HEK293 (cell line): ENCODE results near the gene NINJ2.

Experiments used
- CTCF ChIA-PET: fragments of 350-600 bp; formaldehyde crosslinking; extraction: SDS; loops from one replicate; lab custom pipeline; 2021; ENCODE audit warnings: antibody characterized with exemption; lab: Yijun Ruan, JAX
- POLR2A ChIA-PET: fragments of 300-600 bp; formaldehyde crosslinking; extraction: SDS; loops from one replicate; lab custom pipeline; 2020; ENCODE audit warnings: antibody characterized with exemption, inconsistent platforms; lab: Yijun Ruan, JAX
- H3K27ac ChIP-seq: fragments of 200-500 bp; sonication (Bioruptor generic); 2 replicates; pipeline ENCODE4 v1.5.1; 2014; ENCODE audit warnings: low read depth, low read length, control low read depth, inconsistent platforms; ENCODE audit errors: extremely low read depth
- H3K36me3 ChIP-seq, 2 experiments: fragments of 200-500 bp in 1 of 2; sonication (Bioruptor generic) in 1 of 2; 1 replicate in 1 of 2; 2 replicates in 1 of 2; pipeline ENCODE4 v1.5.1; 2014 to 2017; ENCODE audit warnings: inconsistent platforms in 2 of 2, low read length in 2 of 2; ENCODE audit not compliant: control insufficient read depth in 2 of 2, insufficient read depth in 1 of 2
- H3K4me1 ChIP-seq: fragments of 200-500 bp; sonication (Bioruptor generic); 2 replicates; pipeline ENCODE4 v1.5.1; 2014; ENCODE audit warnings: mild to moderate bottlenecking, low read length, inconsistent platforms; ENCODE audit not compliant: control insufficient read depth, insufficient read depth
- H3K4me3 ChIP-seq: 2 replicates; pipeline ENCODE4 v1.5.1; 2011; ENCODE audit warnings: low read depth, mild to moderate bottlenecking, control low read depth, low read length, moderate library complexity
- H3K9me3 ChIP-seq: fragments of 200-500 bp; sonication (Bioruptor generic); 2 replicates; pipeline ENCODE4 v1.5.1; 2014; ENCODE audit warnings: low read depth, low read length, inconsistent platforms; ENCODE audit not compliant: control insufficient read depth, insufficient read depth
- EGR2 ChIP-seq: fragments of 450-650 bp; formaldehyde crosslinking; IDR thresholded peaks from 2 replicates; pipeline ENCODE4 v1.5.1; 2016; ENCODE audit warnings: low read depth, missing biosample characterization, missing genetic modification characterization
- GFI1B ChIP-seq: fragments of 450-650 bp; formaldehyde crosslinking; IDR thresholded peaks from 2 replicates; pipeline ENCODE4 v1.5.1; 2016; ENCODE audit warnings: missing biosample characterization, missing genetic modification characterization
- GLIS1 ChIP-seq: fragments of 450-650 bp; formaldehyde crosslinking; IDR thresholded peaks from 2 replicates; pipeline ENCODE4 v1.5.1; 2016; ENCODE audit warnings: missing biosample characterization, missing genetic modification characterization
- IKZF3 ChIP-seq: fragments of 450-650 bp; IDR thresholded peaks from 2 replicates; pipeline ENCODE4 v1.5.0; 2018; ENCODE audit warnings: missing biosample characterization, mild to moderate bottlenecking, missing genetic modification characterization, moderate library complexity
- KLF1 ChIP-seq: fragments of 450-650 bp; formaldehyde crosslinking; IDR thresholded peaks from 2 replicates; pipeline ENCODE4 v1.5.1; 2016; ENCODE audit warnings: missing biosample characterization, missing genetic modification characterization
- KLF10 ChIP-seq: fragments of 450-650 bp; IDR thresholded peaks from 2 replicates; pipeline ENCODE4 v1.5.1; 2018; ENCODE audit warnings: missing biosample characterization, mild to moderate bottlenecking, missing genetic modification characterization
- MYNN ChIP-seq: fragments of 450-650 bp; formaldehyde crosslinking; IDR thresholded peaks from 2 replicates; pipeline ENCODE4 v1.5.1; 2016; ENCODE audit warnings: missing biosample characterization, missing genetic modification characterization, borderline replicate concordance
- SCRT1 ChIP-seq: fragments of 450-650 bp; formaldehyde crosslinking; IDR thresholded peaks from 2 replicates; pipeline ENCODE4 v1.5.1; 2016; ENCODE audit warnings: missing biosample characterization, missing genetic modification characterization, borderline replicate concordance
- SP2 ChIP-seq: fragments of 450-650 bp; formaldehyde crosslinking; IDR thresholded peaks from 2 replicates; pipeline ENCODE4 v1.5.1; 2016; ENCODE audit warnings: missing biosample characterization, missing genetic modification characterization
- ZEB2 ChIP-seq: fragments of 450-650 bp; formaldehyde crosslinking; IDR thresholded peaks from 2 replicates; pipeline ENCODE4 v1.5.1; 2016; ENCODE audit warnings: missing biosample characterization, missing genetic modification characterization
- ZFHX2 ChIP-seq: fragments of 450-650 bp; formaldehyde crosslinking; conservative IDR thresholded peaks from 2 replicates; pipeline ENCODE4 v1.5.1; 2016; ENCODE audit warnings: missing biosample characterization, missing genetic modification characterization
- ZNF121 ChIP-seq: fragments of 450-650 bp; formaldehyde crosslinking; IDR thresholded peaks from 2 replicates; pipeline ENCODE4 v1.5.1; 2016; ENCODE audit warnings: missing biosample characterization, missing genetic modification characterization
- ZNF133 ChIP-seq: fragments of 450-650 bp; formaldehyde crosslinking; IDR thresholded peaks from 2 replicates; pipeline ENCODE4 v1.5.1; 2016; ENCODE audit warnings: missing biosample characterization, missing genetic modification characterization
- ZNF175 ChIP-seq: fragments of 450-650 bp; formaldehyde crosslinking; IDR thresholded peaks from 2 replicates; pipeline ENCODE4 v1.5.1; 2016; ENCODE audit warnings: missing biosample characterization, missing genetic modification characterization
- ZNF18 ChIP-seq: fragments of 450-650 bp; formaldehyde crosslinking; IDR thresholded peaks from 2 replicates; pipeline ENCODE4 v1.5.1; 2016; ENCODE audit warnings: missing biosample characterization, missing genetic modification characterization
- ZNF223 ChIP-seq: fragments of 450-650 bp; formaldehyde crosslinking; IDR thresholded peaks from 2 replicates; pipeline ENCODE4 v1.5.1; 2016; ENCODE audit warnings: missing biosample characterization, missing genetic modification characterization
- ZNF24 ChIP-seq: fragments of 450-650 bp; formaldehyde crosslinking; IDR thresholded peaks from 2 replicates; pipeline ENCODE4 v1.5.1; 2016; ENCODE audit warnings: missing biosample characterization, missing genetic modification characterization
- ZNF341 ChIP-seq: fragments of 450-650 bp; formaldehyde crosslinking; IDR thresholded peaks from 2 replicates; pipeline ENCODE4; 2016; ENCODE audit warnings: low read depth, missing biosample characterization, missing genetic modification characterization
- ZNF354C ChIP-seq: fragments of 450-650 bp; formaldehyde crosslinking; IDR thresholded peaks from 2 replicates; pipeline ENCODE4 v1.5.1; 2016; ENCODE audit warnings: missing biosample characterization, missing genetic modification characterization, low read depth, borderline replicate concordance
- ZNF433 ChIP-seq: fragments of 450-650 bp; formaldehyde crosslinking; IDR thresholded peaks from 2 replicates; pipeline ENCODE4 v1.5.1; 2016; ENCODE audit warnings: missing biosample characterization, missing genetic modification characterization, low read depth
- ZNF521 ChIP-seq: fragments of 450-650 bp; formaldehyde crosslinking; IDR thresholded peaks from 2 replicates; pipeline ENCODE4 v1.5.1; 2017; ENCODE audit warnings: missing biosample characterization, mild to moderate bottlenecking, missing genetic modification characterization
- ZNF548 ChIP-seq: fragments of 450-650 bp; formaldehyde crosslinking; IDR thresholded peaks from 2 replicates; pipeline ENCODE4 v1.5.1; 2016; ENCODE audit warnings: missing biosample characterization, missing genetic modification characterization
- ZNF555 ChIP-seq: fragments of 450-650 bp; formaldehyde crosslinking; conservative IDR thresholded peaks from 2 replicates; pipeline ENCODE4 v1.5.1; 2017; ENCODE audit warnings: missing biosample characterization, mild to moderate bottlenecking, missing genetic modification characterization, inconsistent platforms
- ZNF560 ChIP-seq: fragments of 450-650 bp; formaldehyde crosslinking; IDR thresholded peaks from 2 replicates; pipeline ENCODE4 v1.5.1; 2017; ENCODE audit warnings: missing biosample characterization, missing genetic modification characterization, borderline replicate concordance
- ZNF600 ChIP-seq: fragments of 450-650 bp; formaldehyde crosslinking; IDR thresholded peaks from 2 replicates; pipeline ENCODE4 v1.5.1; 2016; ENCODE audit warnings: missing biosample characterization, missing genetic modification characterization
- ZNF670 ChIP-seq: fragments of 450-650 bp; formaldehyde crosslinking; IDR thresholded peaks from 2 replicates; pipeline ENCODE4 v1.5.1; 2016; ENCODE audit warnings: missing biosample characterization, missing genetic modification characterization, low read depth
- ZSCAN5A ChIP-seq: fragments of 450-650 bp; formaldehyde crosslinking; IDR thresholded peaks from 2 replicates; pipeline ENCODE4 v1.5.1; 2016; ENCODE audit warnings: missing biosample characterization, missing genetic modification characterization

The NINJ2 gene

GRCh38 chr12:563250-563781 is 99.9 kb downstream of the NINJ2 start:
- POLR2A ChIA-PET = no interaction called here
- CTCF ChIA-PET = no interaction called here
- Histone ChIP-seq H3K27ac (no peak overlapping the region), H3K36me3 (peaks cover 0 to 7% of the 10 kb centered on the region in 2 experiments; a peak in 1 of 3 replicates), H3K9me3 (no peaks in the 10 kb centered on the region), H3K4me3 (no peak overlapping the region), H3K4me1 (no peaks in the 10 kb centered on the region)
- peak; percentile 56 for TF ChIP-seq KLF1
- peak; percentile 79 for TF ChIP-seq ZFHX2 (tag by site-specific recombination)
- no peak for TF ChIP-seq ZNF24 (tag by site-specific recombination)
- peak; percentile 85 for TF ChIP-seq EGR2 (tag by site-specific recombination)

- no peak for TF ChIP-seq KLF1
- TF ChIP-seq IKZF3 = no peak
- TF ChIP-seq ZNF670 (tag by site-specific recombination) = no peak
- TF ChIP-seq ZSCAN5A (tag by site-specific recombination) = no peak
- TF ChIP-seq ZNF560 (tag by site-specific recombination) = no peak
- TF ChIP-seq ZNF18 (tag by site-specific recombination) = no peak
- no peak for TF ChIP-seq ZNF133 (tag by site-specific recombination)
- TF ChIP-seq ZNF341 (tag by site-specific recombination) = peak; percentile 39; the same call in 1 of the 2 replicates
- no peaks in the 10 kb centered on the region for H3K9me3 ChIP-seq
- CTCF ChIA-PET = no interaction called here
- POLR2A ChIA-PET = no interaction called here
- H3K4me3 ChIP-seq = no peak overlapping the region
- H3K4me1 ChIP-seq = no peaks in the 10 kb centered on the region
- no peak overlapping the region for H3K27ac ChIP-seq
- H3K36me3 ChIP-seq = peaks cover 0 to 12% of the 10 kb centered on the region in 2 experiments; a peak in 1 of 3 replicates
Observed at GRCh38 chr12:562634-563033, 100.6 kb downstream of the NINJ2 start.

- TF ChIP-seq ZNF121 (tag by site-specific recombination) (no peak), SCRT1 (tag by site-specific recombination) (no peak), ZNF555 (tag by site-specific recombination) (no peak), ZNF175 (tag by site-specific recombination) (no peak), KLF10 (no peak), SP2 (no peak), ZNF548 (no peak), MYNN (tag by site-specific recombination) (no peak), ZNF223 (tag by site-specific recombination) (no peak), ZNF354C (tag by site-specific recombination) (no peak), ZEB2 (tag by site-specific recombination) (no peak), GLIS1 (tag by site-specific recombination) (no peak), ZNF600 (tag by site-specific recombination) (no peak), ZNF433 (tag by site-specific recombination) (no peak), GFI1B (tag by site-specific recombination) (no peak), ZNF521 (no peak)
- no peaks in the 10 kb centered on the region for H3K4me1 ChIP-seq
- peaks cover 0 to 13% of the 10 kb centered on the region in 2 experiments; a peak in 1 of 3 replicates for H3K36me3 ChIP-seq
- CTCF ChIA-PET = no interaction called here
- H3K4me3 ChIP-seq = no peak overlapping the region
- H3K9me3 ChIP-seq = no peaks in the 10 kb centered on the region
- POLR2A ChIA-PET = no interaction called here
- H3K27ac ChIP-seq = no peak overlapping the region
Observed at GRCh38 chr12:561908-562593, 101.2 kb downstream of the NINJ2 start.
